ENCODE measurements around the gene PTCH2. TPM values are rescaled to one million over a fixed set of nuclear protein-coding genes. Genes with fewer than 3 reads are reported as not detected.

The PTCH2 gene
- total and polyA plus RNA-seq, 2 of the 13 experiments (the other 11 are each of a cell fraction or from before 2014, with no cell fraction given) = 0.60 to 1.5 TPM

DNA sequence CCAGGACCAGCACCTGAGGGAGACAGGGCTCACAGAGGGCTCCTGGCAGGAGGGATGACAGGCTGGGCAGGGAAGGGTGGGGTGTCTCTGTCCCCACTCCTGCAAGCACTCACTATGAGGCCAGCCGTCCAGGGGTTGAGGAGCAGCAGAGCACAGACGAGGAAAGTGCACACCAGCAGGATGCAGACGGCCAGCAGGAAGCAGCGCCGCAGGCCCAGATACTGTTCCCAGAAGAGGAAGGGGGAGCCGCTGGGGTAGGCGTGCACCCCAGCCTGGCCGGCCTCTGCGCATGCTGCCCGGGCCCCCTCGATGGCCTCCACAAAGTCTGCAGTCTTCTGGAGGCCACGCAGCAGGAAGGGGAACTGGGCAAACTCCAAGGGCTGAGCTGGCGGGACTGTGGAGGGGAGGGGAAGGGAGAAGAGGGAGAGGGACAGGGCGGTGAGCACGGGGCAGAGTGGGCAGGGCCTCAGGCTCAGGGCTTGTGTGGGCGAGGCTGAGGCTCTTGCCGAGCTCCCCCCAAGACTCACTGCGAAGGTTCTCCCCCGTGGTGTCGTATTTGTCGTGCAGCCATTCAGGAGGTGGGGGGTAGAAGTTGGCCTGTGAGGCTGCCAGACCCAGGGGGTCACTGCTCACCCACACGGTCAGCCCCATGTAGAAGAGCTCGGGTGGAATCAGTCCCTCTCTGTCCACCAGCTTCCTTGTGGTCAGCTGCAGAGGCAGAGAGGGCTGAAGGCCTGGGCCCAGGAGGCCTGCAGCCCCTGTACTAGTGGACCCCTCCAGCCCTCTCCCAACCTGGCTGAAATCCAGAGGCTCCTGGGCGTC, 16.5 kb downstream of the PTCH2 start (continued):
- TF ChIP-seq, protein P1, sequence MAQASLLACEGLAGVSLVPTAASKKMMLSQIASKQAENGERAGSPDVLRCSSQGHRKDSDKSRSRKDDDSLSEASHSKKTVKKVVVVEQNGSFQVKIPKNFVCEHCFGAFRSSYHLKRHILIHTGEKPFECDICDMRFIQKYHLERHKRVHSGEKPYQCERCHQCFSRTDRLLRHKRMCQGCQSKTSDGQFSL (CRISPR knock-in tag; IDR thresholded peaks at IDR 0.05) = peak; percentile 83
- TF ChIP-seq MTA1 (CRISPR knock-in tag; IDR thresholded peaks at IDR 0.05; ENCODE audit: borderline replicate concordance) (0 out of 2 replicates have a peak, but pooled peaks have one; percentile 49), ZNF556 (CRISPR knock-in tag; IDR thresholded peaks at IDR 0.05; ENCODE audit: borderline replicate concordance) (peak; percentile 54), KLF16 (CRISPR knock-in tag; IDR thresholded peaks at IDR 0.05) (0 out of 4 replicates have a peak, but pooled peaks have one; percentile 40 to 45), CAMTA2 (CRISPR knock-in tag; IDR thresholded peaks at IDR 0.05; ENCODE audit: borderline replicate concordance) (no peak), PTBP1 (IDR thresholded peaks at IDR 0.05; ENCODE audit: low read depth, low read length, poor library complexity, severe bottlenecking) (no peak), ZNF761 (CRISPR knock-in tag; conservative IDR thresholded peaks at IDR 0.05) (peak; percentile 77; the same call in 1 of the 2 replicates), SRSF1 (optimal IDR thresholded peaks at IDR 0.05; ENCODE audit: low read depth, low read length) (peak; percentile 9), YEATS4 (CRISPR knock-in tag; IDR thresholded peaks at IDR 0.05; ENCODE audit: borderline replicate concordance) (peak; percentile 77), U2AF2 (IDR thresholded peaks at IDR 0.05; ENCODE audit: low read depth, low read length) (no peak), ZNF501 (CRISPR knock-in tag; IDR thresholded peaks at IDR 0.05) (peak; percentile 34; the same call in 1 of the 2 replicates), ZNF775 (CRISPR knock-in tag; IDR thresholded peaks at IDR 0.05; ENCODE audit: borderline replicate concordance) (peak; percentile 41; the same call in 1 of the 2 replicates), BORCS8-MEF2B (CRISPR knock-in tag; IDR thresholded peaks at IDR 0.05) (peak; percentile 73; the same call in 1 of the 2 replicates), THAP11 (CRISPR knock-in tag; IDR thresholded peaks at IDR 0.05) (peak; percentile 8; the same call in 1 of the 2 replicates), ZNF460 (CRISPR knock-in tag; IDR thresholded peaks at IDR 0.05; ENCODE audit: borderline replicate concordance) (peak; percentile 53; the same call in 1 of the 2 replicates), SALL1 (CRISPR knock-in tag; IDR thresholded peaks at IDR 0.05) (peak; percentile 80), ATF2 (CRISPR knock-in tag; IDR thresholded peaks at IDR 0.05) (0 out of 2 replicates have a peak, but pooled peaks have one; percentile 34), HDAC2 (CRISPR knock-in tag; IDR thresholded peaks at IDR 0.05) (peak; percentile 53), ZNF292 (CRISPR knock-in tag; IDR thresholded peaks at IDR 0.05; ENCODE audit: borderline replicate concordance, low read depth) (peak; percentile 41; the same call in 1 of the 2 replicates), ZNF34 (CRISPR knock-in tag; IDR thresholded peaks at IDR 0.05; ENCODE audit: borderline replicate concordance) (no peak), ZNF776 (CRISPR knock-in tag; IDR thresholded peaks at IDR 0.05) (peak; percentile 63; the same call in 1 of the 2 replicates)
- TF ChIP-seq, protein P2, sequence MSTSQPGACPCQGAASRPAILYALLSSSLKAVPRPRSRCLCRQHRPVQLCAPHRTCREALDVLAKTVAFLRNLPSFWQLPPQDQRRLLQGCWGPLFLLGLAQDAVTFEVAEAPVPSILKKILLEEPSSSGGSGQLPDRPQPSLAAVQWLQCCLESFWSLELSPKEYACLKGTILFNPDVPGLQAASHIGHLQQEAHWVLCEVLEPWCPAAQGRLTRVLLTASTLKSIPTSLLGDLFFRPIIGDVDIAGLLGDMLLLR (CRISPR knock-in tag; IDR thresholded peaks at IDR 0.05) = 0 out of 2 replicates have a peak, but pooled peaks have one; percentile 74
- TF ChIP-seq, protein P3, sequence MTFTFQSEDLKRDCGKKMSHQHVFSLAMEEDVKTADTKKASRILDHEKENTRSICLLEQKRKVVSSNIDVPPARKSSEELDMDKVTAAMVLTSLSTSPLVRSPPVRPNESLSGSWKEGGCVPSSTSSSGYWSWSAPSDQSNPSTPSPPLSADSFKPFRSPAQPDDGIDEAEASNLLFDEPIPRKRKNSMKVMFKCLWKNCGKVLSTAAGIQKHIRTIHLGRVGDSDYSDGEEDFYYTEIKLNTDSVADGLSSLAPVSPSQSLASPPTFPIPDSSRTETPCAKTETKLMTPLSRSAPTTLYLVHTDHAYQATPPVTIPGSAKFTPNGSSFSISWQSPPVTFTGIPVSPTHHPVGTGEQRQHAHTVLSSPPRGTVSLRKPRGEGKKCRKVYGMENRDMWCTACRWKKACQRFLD (CRISPR knock-in tag; IDR thresholded peaks at IDR 0.05; ENCODE audit: borderline replicate concordance) = 0 out of 2 replicates have a peak, but pooled peaks have one; percentile 30
- TF ChIP-seq, protein P4, sequence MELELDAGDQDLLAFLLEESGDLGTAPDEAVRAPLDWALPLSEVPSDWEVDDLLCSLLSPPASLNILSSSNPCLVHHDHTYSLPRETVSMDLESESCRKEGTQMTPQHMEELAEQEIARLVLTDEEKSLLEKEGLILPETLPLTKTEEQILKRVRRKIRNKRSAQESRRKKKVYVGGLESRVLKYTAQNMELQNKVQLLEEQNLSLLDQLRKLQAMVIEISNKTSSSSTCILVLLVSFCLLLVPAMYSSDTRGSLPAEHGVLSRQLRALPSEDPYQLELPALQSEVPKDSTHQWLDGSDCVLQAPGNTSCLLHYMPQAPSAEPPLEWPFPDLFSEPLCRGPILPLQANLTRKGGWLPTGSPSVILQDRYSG (CRISPR knock-in tag; IDR thresholded peaks at IDR 0.05) = no peak

Data from HepG2 (cell line).